Neural crest cell (in vitro differentiated cells): ENCODE measurements around the gene GADD45G. TPM values are rescaled to one million over a fixed set of nuclear protein-coding genes. Genes with fewer than 3 reads are reported as not detected.

ENCODE experiments used
- DNase-seq: peaks from one replicate; pipeline ENCODE4 v3.0.0; 2021; ENCODE audit warnings: low read depth, mixed read lengths, low spot score
- H3K27ac Mint-ChIP-seq: one replicate; pipeline ENCODE4 v1.8.0; 2021; ENCODE audit warnings: mild to moderate bottlenecking, mixed read lengths; ENCODE audit not compliant: unreplicated experiment
- H3K27me3 Mint-ChIP-seq: 2 replicates; pipeline ENCODE4 v1.8.0; 2021; ENCODE audit warnings: low read depth, mild to moderate bottlenecking, mixed read lengths
- H3K36me3 Mint-ChIP-seq: 2 replicates; pipeline ENCODE4 v1.8.0; 2021; ENCODE audit warnings: low read depth, mild to moderate bottlenecking, mixed read lengths
- H3K4me1 Mint-ChIP-seq: 2 replicates; pipeline ENCODE4 v1.8.0; 2021; ENCODE audit warnings: mixed read lengths
- H3K4me3 Mint-ChIP-seq: one replicate; pipeline ENCODE4 v1.8.0; 2021; ENCODE audit warnings: mild to moderate bottlenecking, mixed read lengths
- H3K9me3 Mint-ChIP-seq: 2 replicates; pipeline ENCODE4 v1.8.0; 2021; ENCODE audit warnings: mixed read lengths
- total RNA-seq: library from RNA; stranded (reverse); gene quantifications from 2 replicates; pipeline ENCODE4 v1.2.1, GENCODE V29; 2021
- TF ChIP-seq, protein P1 (sequence below): fragments of 200-600 bp; sonication (generic); conservative IDR thresholded peaks from 2 replicates; pipeline ENCODE4 v1.5.0; 2021; ENCODE audit warnings: antibody characterized with exemption, mild to moderate bottlenecking

GADD45G gene
- total RNA-seq, 1 donor from 2014 or later = 11.9 TPM

DNA sequence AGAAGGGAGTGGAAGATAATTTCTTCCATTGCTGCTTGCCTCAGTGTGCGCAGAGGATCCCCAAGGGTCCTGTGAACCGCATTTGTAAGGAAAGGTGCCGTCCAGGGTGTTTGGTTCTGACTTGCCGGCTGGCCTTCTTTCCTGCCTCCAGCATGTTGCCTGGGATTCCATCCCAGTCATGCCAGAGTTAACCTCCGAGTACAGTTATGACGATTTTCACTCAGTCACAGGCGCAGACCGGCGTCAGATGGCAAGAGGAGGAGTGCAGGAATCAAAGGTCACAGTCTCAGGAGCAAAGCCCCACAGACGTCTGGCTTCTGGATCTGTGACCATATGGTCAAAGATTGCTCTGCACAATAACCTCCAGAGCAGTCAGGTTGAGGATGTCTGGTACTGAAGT lies 5.9 kb upstream of the GADD45G start:
- no peak overlapping the region for H3K27ac Mint-ChIP-seq
- H3K4me3 Mint-ChIP-seq = no peak overlapping the region
- no peaks in the 10 kb centered on the region for H3K36me3 Mint-ChIP-seq
- no peak for DNase-seq
- TF ChIP-seq, protein P1, sequence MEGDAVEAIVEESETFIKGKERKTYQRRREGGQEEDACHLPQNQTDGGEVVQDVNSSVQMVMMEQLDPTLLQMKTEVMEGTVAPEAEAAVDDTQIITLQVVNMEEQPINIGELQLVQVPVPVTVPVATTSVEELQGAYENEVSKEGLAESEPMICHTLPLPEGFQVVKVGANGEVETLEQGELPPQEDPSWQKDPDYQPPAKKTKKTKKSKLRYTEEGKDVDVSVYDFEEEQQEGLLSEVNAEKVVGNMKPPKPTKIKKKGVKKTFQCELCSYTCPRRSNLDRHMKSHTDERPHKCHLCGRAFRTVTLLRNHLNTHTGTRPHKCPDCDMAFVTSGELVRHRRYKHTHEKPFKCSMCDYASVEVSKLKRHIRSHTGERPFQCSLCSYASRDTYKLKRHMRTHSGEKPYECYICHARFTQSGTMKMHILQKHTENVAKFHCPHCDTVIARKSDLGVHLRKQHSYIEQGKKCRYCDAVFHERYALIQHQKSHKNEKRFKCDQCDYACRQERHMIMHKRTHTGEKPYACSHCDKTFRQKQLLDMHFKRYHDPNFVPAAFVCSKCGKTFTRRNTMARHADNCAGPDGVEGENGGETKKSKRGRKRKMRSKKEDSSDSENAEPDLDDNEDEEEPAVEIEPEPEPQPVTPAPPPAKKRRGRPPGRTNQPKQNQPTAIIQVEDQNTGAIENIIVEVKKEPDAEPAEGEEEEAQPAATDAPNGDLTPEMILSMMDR = no peak
- H3K9me3 Mint-ChIP-seq = no peaks in the 10 kb centered on the region
- peaks cover 90% of the 10 kb centered on the region for H3K27me3 Mint-ChIP-seq
- peaks cover 11% of the 10 kb centered on the region for H3K4me1 Mint-ChIP-seq

DNA sequence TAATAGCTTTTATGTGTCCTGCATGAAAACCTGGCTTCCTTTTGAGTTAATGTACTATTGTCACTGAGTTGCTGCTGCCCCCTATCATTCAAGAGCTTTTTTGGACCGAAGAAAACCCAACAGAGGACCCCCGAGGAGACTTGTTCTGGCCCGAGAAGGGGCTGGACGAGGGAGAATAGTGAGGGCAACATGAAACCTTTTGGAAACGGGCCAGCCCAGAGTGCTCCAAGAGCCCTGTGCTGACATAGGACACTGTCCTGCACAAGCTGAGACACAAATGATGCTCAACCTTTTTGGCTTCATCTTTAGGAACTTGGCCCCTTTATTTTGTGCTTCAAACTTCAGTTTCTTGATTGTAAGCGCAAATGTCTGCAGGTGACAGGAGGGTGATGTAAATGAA lies 4.0 kb upstream of the GADD45G start:
- H3K9me3 Mint-ChIP-seq = no peaks in the 10 kb centered on the region
- H3K4me3 Mint-ChIP-seq = no peak overlapping the region
- peaks cover 85% of the 10 kb centered on the region for H3K27me3 Mint-ChIP-seq
- no peaks in the 10 kb centered on the region for H3K36me3 Mint-ChIP-seq
- no peak overlapping the region for H3K27ac Mint-ChIP-seq
- H3K4me1 Mint-ChIP-seq = peaks cover 21% of the 10 kb centered on the region
- DNase-seq = no peak
- TF ChIP-seq, protein P1 = no peak

DNA sequence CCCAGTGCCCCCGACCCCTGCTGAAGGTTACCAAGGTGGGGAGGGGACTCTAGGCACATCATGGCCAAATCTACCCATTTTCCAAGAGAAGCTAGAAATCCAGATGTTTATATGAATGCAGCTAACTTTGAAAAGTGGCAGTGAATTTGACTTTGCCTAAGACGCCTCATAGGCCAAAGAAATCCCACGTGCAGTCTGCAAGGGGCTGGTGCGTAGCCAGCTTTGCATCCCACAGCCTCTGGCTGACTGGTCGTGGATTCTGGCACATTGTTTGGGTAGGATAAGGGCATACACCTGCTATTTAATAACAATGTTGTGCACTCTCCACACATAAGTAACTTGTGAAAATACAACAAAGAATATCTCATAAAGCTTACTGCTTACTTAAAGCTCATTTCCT lies 3.5 kb upstream of the GADD45G start:
- no peak overlapping the region for H3K4me3 Mint-ChIP-seq
- no peaks in the 10 kb centered on the region for H3K36me3 Mint-ChIP-seq
- no peak for DNase-seq
- no peak overlapping the region for H3K27ac Mint-ChIP-seq
- H3K4me1 Mint-ChIP-seq = peaks cover 24% of the 10 kb centered on the region
- no peaks in the 10 kb centered on the region for H3K9me3 Mint-ChIP-seq
- TF ChIP-seq, protein P1 = no peak
- peaks cover 85% of the 10 kb centered on the region for H3K27me3 Mint-ChIP-seq

DNA sequence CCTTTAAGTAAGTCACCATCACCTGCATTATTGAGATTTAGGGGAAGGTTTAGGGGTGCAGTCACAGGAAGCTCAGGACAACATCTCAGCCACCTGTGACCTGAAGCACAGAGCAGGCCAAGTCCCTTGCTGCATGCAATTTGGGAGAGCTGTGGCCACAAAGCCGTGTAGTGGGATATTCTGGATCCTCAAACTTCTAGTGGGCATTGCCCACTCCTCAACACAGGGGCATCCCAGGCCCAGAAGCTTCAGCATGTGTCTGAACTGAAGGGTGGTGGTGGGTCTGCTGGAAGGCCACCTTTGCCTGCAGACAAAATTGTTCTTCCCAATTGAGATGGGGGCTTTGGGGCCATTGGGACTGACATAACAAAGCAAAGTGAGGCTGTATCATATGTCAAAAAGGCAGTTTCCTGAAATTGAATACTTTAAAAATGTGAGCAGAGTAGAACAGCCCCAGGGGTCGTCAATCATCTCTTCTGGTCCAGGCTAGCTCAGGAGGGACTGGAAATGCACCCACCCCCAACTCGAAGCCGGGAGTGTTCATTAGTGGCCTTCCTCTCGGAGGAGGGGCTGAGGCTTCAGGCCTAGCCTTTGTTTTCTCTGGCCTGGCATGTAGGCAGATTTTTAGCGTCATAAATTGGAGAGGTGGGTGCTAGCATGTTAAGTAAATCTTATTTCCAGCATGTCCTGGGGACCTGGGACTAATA lies 2.8 kb upstream of the GADD45G start:
- Mint-ChIP-seq H3K9me3 (no peaks in the 10 kb centered on the region), H3K36me3 (no peaks in the 10 kb centered on the region), H3K27ac (no peak overlapping the region), H3K4me1 (peaks cover 31% of the 10 kb centered on the region), H3K27me3 (peaks cover 88% of the 10 kb centered on the region), H3K4me3 (peak overlapping the region; percentile 31)
- TF ChIP-seq, protein P1 = no peak
- DNase-seq = no peak

DNA sequence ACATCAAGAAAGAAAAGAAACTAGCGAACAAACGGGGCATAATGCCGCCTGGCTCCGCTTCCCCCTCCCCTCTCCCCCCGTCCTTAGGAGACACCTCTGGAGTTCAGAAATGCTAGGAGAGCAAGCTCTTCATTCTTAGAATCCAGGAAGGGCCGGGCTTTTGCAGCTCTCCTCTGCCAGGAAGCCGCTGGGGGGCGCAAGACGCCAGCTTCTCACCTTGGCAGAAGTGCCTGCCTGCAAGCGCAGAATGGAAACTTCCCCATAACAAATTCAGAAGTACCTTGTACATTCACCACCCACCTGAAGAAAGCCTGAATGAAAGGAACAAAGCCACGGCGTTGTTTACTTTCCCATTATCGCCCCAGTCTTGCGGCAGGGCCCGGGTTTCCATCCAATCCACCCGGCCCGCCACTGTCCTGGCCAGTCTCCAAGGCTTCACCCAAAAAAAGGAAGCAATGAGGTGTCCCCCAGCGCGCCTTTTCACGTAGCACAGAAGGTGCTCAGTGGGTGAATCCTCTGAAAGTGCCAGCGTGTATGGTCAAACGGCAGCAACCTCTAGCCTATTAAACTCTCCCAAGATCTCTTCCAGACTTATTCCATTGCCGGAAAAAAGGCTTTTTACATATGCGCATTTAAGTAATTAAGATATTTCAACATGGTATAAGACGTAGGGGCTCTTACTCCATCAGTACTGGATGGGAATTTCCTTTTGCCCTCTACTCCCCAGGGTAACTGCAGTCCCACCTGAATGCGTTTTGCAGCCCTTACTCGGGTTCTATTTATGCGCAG lies 1.6 kb upstream of the GADD45G start:
- H3K27me3 Mint-ChIP-seq = peaks cover 88% of the 10 kb centered on the region
- peak; percentile 87 for DNase-seq
- H3K4me1 Mint-ChIP-seq = peaks cover 37% of the 10 kb centered on the region
- no peaks in the 10 kb centered on the region for H3K9me3 Mint-ChIP-seq
- TF ChIP-seq, protein P1 = peak; percentile 94
- peak overlapping the region; percentile 81 for H3K4me3 Mint-ChIP-seq
- no peak overlapping the region for H3K27ac Mint-ChIP-seq
- no peaks in the 10 kb centered on the region for H3K36me3 Mint-ChIP-seq
